Measurements from ENCODE around the gene NTNG1. TPM values are rescaled to one million over a fixed set of nuclear protein-coding genes. Genes with fewer than 3 reads are reported as not detected.

The NTNG1 gene
- total and polyA plus RNA-seq, 10 of the 15 experiments (the other 5 are each of a cell fraction or from before 2014, with no cell fraction given) = 0.18 to 2.3 (median 1.1) TPM; not detected in 1

GRCh38 chr1:107487506-107487905 is 346.7 kb downstream of the NTNG1 start (continued):
- no peak for TF ChIP-seq RB1 (IDR thresholded peaks at IDR 0.05; ENCODE audit: borderline replicate concordance)
- TF ChIP-seq MAX (IDR thresholded peaks at IDR 0.05; ENCODE audit: low read depth, low read length) = no peak
- no peak for TF ChIP-seq SPI1 (IDR thresholded peaks at IDR 0.05; ENCODE audit: borderline replicate concordance, insufficient read depth, low read depth, low read length)
- TF ChIP-seq REST (IDR thresholded peaks at IDR 0.05; ENCODE audit: low read depth, low read length) = no peak
- no peak for TF ChIP-seq ZNF592 (IDR thresholded peaks at IDR 0.05)
- TF ChIP-seq FOS (IDR thresholded peaks at IDR 0.05; ENCODE audit: borderline replicate concordance, extremely low read depth, insufficient read length) = no peak
- no peak for TF ChIP-seq SMC3 (IDR thresholded peaks at IDR 0.05; ENCODE audit: borderline replicate concordance, low read length)
